HG03558 (cell line): Measurements from ENCODE around the gene MYO7B.
"Not testable (repeated sequence)": the region's sequence is repeated elsewhere in the genome, so short reads cannot be mapped to it uniquely, and the experiment has no call there.

Experiments
- ATAC-seq: cut with Tn5 transposase; IDR thresholded peaks from one replicate; pipeline ENCODE4 v1.9.1; 2021; ENCODE audit warnings: moderate number of reproducible peaks; ENCODE audit not compliant: unreplicated experiment; ENCODE audit errors: extremely low read depth

The MYO7B gene

DNA sequence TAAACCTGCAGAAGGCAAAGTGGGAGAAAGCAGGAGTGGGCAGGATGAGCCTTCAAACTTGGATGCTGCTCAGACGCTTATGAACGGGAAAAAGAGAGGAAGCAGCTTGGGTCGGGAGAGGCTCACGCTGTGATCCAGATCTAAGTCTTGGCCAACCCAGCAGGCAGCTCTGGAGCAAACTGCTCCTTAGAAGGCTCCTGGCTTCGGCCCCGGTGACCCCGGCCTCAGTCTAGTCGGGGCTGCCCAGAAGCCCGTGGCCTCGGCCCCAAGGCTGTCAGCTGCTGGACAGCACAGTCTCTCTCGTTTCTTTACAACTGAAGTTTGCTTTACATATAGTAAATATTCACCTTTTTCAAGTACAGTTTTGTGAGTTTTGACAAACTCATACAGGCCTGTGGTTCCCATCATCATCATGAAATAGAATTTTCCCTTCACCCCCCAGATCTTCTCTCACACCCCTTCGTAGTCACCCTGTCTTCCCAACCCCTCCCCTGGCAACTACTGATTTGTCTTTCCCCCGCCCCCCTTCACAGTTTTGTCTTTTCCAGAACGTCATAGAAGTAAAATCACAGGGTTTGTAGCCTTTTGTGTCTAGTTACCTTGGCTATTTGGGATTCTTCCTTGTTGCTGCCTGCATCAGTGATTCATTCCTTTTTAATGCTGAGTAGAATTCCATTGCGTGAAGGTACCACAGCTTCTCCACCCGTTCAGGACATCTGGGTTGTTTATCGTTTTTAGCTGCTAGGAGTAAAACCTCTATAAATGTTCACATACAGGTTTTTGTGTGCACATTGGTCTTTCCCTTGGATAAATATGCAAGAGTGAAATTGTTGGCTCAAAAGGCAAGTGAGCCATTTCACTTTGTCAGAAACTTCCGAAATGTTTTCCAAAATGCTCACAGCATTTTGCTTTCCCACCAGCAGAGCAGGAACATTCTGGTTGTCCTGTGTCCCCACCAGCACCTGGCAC is 35.1 kb downstream of the MYO7B start:
- no peak for ATAC-seq

DNA sequence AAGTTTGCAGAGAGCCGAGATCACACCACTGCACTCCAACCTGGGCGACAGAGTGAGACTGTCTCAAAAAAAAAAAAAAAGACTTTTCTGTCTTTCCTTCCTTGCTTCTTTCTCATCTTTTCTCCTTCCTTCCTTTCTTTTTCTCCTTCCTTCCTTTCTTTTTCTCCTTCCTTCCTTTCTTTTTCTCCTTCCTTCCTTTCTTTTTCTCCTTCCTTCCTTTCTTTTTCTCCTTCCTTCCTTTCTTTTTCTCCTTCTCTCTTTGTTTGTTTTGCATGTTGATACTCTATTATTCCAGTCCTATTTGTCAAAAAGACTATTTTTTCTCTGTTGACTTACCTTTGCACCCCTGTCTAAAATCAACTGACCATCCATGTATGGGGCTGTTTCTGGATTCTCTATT is 36.9 kb downstream of the MYO7B start:
- ATAC-seq = not testable (repeated sequence)

DNA sequence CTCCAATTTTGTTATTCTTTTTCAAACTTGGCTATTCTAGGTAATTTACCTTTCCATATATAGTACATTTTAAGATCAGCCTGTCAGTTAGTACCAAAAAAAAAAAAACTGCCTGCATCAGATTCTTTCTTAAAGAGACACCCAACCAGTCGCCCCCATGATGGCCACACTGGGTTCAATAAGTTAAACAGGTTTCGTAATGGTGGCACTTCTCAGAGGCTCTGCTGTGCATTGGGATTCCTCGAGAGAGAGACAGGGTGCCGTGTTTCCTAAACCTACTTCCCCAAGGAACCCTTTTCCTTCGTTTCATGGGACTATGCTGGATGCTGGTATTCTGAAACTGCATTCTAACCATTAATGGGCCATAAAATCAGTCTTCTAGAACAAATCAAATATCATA is 37.4 kb downstream of the MYO7B start:
- no peak for ATAC-seq

DNA sequence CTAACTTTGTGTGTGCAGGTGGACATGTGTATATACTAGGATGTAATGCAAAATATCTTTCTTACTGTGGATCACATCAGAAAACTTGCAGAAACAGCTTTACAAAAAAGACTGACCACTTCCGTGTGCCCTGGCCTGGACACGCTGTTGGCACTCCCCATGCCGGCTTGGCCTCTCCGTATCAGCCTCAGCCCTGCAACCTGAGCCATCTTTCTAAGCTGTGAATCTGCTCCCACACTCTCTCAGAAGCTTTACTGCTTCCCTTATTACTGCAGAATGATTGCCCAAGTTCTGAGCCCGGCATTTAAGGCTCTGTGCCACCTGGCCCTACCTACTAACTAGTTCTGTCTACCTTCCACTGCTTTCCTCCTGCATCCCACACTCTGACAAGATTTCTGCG is 37.8 kb downstream of the MYO7B start:
- ATAC-seq = no peak

DNA sequence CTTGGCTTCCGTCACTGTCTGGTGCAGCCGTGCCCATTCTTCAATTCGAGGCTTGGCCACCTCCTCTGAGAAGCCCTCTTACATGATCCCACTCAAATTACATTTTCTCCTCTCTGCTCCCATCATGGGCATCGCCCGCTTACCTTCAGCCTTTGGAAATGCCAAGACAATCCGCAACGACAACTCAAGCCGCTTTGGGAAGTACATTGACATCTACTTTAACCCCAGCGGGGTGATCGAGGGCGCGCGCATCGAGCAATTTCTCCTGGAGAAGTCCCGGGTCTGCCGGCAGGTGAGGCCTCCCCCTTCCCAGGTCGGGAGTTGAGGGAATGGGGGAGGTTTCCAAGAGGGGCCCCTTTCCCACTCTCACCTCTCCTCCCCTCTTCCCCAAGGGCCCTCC is 38.3 kb downstream of the MYO7B start:
- ATAC-seq = no peak

DNA sequence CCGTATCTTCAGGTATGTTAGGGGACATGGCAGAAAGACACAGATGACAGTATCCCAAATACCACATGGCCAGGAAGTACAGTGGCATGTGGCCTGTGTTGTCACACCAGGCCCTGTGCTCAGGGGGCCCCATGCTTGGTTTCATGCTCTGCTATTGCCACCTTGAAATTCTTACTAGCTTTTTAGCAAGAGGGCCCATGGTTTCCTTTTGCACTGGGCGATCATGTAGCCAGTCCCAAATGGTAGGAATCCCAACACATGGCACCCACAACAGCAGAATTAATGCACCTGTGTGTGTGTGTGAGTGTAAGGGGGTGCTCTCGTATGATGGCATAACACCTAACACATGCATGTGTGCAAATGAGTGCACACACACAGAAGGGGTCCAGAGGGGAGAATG is 39.2 kb downstream of the MYO7B start:
- ATAC-seq = no peak

DNA sequence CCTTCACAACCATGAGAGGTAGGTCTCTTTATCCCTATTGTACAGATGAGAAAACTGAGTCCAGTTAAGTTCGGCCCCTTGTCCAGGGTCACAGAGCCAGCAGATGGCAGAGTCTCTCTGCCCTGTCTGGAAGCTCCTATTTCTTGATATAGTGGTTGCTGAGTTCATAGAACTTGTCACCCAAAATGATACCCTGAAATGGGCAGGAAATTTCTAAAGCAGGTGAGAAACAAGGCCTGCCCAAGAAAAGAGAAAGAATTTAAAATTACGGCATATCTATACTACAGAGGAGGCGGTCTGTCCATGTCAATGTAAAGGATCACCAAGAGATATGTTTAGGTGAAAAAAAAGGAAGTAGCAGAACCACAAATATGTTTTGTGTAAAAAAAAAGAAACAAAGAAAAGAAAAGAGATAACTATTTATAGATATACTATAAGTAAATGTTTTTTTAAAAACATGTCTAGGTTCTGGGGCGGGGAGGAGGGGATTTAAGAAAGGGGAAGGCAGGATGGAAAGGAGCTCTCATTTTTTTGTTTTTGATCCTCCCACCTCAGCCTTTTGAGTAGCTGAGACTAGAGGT is 39.8 kb downstream of the MYO7B start:
- no peak for ATAC-seq

DNA sequence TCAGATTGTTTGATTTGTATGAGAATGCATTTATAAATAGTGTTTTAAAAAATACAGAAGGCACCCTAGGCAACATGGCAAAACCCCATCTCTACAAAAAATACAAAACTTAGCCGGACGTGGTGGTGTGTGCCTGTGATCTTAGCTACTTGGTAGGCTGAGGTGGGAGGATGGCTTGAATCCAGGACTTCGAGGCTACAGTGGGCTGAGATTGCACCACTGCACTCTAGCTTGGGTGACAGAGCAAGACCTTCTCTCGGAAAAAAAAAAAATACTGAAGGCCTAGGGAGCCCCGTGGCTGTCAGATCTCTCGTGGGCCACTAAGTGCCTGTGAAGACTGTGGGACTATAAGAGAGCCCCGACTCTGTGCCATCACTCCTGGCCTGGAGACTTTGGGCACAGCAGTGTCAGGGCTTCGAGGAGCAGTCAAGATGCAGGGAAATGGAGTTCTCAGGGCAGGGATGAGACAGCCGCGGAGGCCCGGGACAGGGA is 40.5 kb downstream of the MYO7B start:
- no peak for ATAC-seq

DNA sequence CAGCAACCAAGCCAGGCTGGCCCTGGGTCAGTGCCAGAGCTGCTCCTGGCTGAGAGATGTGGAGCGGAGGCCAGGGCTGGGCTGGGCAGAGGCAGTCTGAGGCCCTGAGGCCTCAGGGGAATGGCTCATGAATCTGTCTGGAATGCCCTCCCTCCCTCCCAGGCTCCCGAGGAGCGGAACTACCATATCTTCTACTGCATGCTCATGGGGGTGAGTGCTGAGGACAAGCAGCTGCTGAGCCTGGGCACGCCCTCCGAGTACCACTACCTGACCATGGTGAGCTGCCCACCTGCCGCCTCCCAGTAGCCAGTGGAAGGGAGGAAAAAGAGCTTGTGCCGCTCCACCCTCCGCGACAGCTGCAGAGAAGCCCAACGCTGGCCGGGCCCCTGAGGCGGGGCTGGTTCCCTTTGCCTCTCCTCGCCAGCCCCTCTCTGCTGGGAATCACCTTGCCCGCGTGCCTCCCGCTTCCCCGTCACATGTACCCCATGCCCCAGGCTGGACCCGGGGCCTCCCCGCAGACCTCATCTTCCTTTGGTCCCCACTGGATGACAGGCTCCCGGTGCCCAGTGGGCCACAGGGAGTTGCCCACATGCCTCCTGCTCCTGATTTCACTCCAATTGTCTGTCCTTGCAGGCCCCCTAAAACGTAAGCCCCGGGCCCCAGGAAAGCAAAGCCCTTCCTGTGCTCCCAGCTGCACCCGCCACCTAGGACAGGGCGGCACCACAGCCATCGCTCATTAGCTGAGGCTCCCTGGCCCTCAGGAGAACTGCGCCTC is 41.1 kb downstream of the MYO7B start:
- ATAC-seq = no peak

DNA sequence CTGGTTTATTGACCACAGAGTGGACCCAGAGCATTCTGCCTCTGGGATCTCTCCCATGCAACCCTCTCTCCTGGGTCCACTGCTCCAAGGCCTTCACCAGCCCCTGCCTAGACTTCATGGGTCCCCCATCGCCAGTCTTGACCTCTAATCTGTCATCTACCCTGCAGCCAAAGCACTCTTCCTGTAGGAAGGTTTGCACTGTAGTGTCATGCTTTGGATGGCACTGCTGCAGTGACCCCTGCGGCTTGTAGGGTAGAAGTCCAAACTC is 41.7 kb downstream of the MYO7B start:
- ATAC-seq = no peak

DNA sequence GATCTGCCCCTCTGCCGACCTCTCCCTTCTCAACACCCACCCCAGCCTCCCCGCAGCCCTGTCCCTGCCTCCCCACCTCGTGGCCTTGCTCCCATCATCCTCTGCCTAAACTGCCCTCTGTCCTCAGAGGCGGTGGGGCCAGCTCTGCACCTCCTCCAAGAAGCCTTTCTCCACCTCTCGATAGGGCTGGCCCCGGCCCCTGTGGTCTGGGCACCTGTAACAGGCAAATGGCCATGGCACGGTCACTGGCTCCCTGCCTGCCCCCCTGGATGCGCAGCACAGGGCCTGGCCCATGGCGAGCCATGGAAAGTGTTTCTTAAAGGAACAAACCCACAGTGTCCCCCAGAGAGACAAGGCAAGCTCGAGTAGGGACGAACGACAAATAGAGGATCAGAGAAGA is 42.0 kb downstream of the MYO7B start:
- ATAC-seq = no peak

DNA sequence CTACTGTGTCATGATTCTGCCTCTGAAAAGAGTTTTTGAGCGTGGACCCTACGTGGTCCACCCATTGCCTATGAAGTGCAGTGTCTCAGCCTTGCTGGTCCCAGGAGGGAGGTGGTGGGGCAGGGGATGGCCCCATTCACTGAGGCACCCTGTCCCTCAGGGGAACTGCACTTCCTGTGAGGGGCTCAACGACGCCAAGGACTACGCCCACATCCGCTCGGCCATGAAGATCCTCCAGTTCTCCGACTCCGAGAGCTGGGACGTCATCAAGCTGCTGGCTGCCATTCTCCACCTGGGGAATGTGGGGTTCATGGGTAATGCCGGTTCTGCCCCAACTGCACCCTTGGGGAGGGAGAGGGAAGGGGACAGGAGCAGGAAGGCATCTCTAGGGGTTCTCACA is 42.5 kb downstream of the MYO7B start:
- ATAC-seq = no peak

DNA sequence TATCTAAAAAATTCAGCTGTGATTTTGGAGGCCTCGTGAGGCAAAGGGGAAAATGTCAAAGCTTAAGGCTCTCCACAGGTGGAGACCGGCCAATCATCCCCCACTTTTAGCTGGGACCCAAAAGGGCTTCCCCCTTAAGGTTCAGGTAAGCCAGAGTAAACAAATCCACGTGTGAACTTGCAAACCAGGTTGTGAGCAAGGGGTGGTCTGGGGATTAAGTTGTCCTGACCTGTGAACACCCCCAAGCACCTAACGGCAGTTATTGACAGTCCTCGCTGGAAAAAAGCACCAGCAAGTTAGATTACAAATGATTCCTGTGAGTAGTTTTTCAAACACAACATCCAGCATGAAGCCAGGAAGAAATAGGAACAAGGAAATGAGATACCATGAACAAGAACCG is 42.9 kb downstream of the MYO7B start:
- ATAC-seq = no peak

DNA sequence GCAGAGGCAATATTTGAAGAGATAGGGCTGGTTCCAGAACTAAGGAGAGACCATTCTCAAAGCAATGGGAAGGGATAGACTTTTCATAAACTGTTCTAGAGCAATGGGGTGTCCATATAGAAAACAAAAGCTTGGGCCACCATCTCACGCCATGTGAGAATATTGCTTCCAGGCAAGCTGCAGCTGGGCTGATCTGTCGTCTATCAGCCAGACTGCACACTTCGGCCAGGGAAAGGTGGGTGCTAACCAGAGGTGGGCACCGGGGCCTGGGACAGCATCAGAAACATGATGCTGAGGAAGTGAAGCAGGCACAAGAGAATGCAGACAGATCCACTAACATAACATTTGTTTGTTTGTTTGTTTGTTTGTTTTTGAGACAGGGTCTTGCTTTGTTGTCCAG is 43.7 kb downstream of the MYO7B start:
- no peak for ATAC-seq

DNA sequence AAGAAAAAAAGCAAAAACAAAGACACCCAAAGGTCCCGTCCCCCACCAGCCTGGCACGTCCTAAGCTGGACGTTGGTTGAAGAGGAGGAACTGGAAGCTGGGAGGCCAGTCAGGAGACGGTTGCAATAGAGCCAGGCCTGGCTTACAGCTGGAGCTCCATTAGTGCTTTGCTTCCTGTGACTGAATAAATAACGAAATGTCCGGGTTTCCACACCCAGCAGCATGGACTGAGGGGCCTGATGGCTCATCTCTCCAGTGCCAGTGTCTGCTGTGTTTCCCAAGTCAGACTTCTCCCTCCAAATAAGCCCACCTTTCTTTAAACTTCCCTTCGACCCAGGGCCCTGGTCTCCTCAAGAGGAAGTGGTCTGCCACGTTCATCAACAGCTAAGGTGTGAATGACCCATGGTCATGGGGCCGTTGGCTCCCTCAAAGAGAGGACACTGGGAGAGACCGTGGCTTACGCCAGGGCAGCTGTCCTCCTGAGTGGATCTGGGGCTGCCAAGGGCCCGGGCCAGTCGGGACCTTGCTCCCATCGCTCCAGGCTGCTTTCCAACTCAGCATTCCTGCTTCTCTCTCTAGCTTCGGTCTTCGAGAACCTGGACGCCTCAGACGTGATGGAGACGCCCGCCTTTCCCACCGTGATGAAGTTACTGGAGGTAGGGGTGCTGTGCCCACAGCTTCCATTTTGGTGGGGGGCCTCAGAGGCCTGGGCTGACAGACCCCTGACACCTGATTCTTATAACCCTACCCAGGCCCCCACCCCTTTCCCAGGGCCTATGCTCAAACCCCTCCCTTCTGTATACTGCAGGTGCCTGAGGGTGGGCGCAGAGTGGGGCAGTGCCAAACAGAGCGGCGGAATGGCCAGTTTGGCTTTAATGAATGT is 44.9 kb downstream of the MYO7B start:
- ATAC-seq = no peak

DNA sequence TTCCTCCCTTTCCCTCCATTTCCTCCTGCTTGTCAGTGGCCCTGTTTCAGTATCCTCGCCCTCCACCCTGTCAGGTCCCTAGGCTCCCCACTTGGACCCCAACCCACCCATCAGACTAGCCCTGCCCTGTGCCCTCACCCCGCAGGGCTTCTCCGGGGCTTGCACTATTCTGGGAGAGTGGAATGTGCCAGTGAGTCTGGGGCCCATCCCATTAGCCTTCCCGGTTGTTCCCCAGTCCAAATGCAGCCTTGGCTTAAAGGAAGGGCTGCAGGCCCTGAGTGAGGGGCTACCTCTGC is 45.5 kb downstream of the MYO7B start:
- no peak for ATAC-seq

DNA sequence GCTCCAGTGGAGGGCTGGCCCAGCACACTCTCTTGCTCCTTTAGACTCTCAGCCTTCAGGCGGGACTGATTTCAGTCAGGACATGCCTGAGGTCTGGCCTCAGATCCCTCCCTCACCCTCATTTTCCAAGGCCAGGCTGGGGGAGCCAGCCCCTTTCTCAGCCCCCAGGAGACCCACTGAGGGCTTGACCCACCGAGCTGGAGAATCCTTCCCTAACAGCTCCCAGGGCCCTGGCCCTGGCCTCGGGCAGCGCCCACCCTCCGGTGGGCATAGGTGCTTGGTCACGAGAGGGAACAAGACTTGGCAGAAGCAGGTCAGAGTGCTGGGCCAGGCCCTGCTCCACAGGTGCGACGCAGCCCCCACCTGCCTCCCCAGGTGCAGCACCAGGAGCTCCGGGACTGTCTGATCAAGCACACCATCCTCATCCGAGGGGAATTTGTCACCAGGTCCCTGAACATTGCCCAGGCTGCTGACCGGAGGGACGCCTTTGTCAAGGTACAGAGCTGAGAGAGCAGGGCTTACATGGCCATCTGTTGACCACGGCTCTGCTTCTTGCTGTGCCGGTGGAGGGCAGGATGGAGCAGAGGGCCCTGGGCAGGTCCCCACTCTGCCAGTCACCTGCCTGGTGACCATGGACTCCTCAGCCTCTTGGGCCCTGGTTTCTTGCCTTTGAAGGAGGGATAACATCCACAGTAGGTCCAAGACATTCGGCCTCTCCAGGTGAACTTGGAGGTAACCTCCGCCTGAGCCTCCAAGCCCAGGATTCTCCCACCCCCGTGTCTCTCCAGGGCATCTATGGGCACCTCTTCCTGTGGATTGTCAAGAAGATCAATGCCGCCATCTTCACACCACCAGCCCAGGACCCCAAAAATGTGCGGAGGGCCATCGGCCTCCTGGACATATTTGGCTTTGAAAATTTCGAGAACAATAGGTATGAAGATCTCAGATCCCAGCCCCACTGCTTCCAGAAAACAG is 46.3 kb downstream of the MYO7B start:
- no peak for ATAC-seq

DNA sequence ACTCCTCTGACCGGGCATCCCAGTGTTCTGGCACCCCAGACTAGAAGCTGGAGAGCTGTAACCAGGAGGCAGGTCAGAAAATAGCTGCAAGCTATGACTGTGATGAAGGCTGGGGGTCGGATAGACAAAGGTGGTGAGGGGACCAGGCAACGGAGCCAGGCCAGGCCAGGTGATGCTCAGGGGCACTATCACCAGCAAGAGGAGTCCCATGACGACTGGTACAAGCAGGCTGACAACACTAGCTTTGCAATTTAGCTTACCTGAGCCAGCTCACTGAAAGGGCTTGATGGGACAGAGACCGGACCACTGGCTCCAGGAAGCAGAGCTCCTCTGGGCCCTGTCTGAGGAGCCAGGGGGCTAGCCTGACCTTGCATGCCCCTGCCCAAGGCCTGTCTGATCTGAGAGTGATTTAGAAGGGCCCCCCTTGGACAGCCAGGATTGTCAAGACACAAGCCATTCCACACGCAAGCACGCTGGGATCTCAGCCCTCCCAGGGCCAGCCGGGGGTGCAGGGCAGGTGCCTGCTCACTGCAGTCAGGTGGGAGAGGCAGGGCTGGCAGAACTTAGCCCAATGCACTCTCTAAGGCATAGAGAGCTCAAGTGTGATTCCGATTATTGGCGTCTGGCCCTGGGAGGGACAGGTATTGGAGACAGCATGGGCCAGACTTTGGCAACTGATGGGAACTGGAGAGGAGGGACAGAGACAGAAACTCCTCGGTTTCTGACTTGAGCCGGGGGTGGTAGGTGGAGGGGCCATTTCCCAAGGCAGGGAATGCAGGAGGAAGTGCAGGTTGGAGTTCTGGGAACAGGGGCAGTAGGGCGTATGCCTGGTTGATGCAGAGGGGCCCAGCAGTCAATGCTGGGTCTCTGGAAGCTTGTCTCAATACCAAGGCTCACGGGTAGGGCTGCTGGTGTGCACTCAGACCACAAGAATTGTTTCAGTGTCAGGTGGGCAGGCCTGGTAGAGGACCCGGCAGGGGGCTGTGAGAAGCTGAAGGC is 47.7 kb downstream of the MYO7B start:
- no peak for ATAC-seq
